Esophagus squamous epithelium (tissue), 5 donors: ENCODE results near the gene SLC33A1. TPM values are rescaled to one million over a fixed set of nuclear protein-coding genes. Genes with fewer than 3 reads are reported as not detected.

Experiments
- DNase-seq: peaks from one replicate; lab custom pipeline; 2025; lab: John Stamatoyannopoulos, UW
- H3K27ac ChIP-seq, 4 donors: fragments of 200-600 bp; sonication (generic); one replicate each; pipeline ENCODE4 v1.5.1; 2016 to 2019; ENCODE audit warnings: mild to moderate bottlenecking in 1 of 4
- H3K27me3 ChIP-seq, 4 donors: fragments of 200-600 bp; sonication (generic); 1 replicate in 3 of 4; 2 replicates in 1 of 4; pipeline versions ENCODE4 v1.5.1 to v1.6.0; 2017 to 2021; ENCODE audit warnings: antibody characterized with exemption in 1 of 4
- H3K36me3 ChIP-seq, 3 donors: fragments of 200-600 bp; sonication (generic); one replicate each; pipeline ENCODE4 v1.5.1; 2016 to 2019
- H3K4me1 ChIP-seq, 3 donors: fragments of 200-600 bp; sonication (generic); one replicate each; pipeline ENCODE4 v1.5.1; 2017 to 2019
- H3K4me3 ChIP-seq, 4 donors: fragments of 200-600 bp; sonication (generic); 1 replicate in 3 of 4; 2 replicates in 1 of 4; pipeline ENCODE4 v1.5.1; 2016 to 2019; ENCODE audit warnings: mild to moderate bottlenecking in 2 of 4, moderate library complexity in 1 of 4
- H3K9me3 ChIP-seq, 3 donors: fragments of 200-600 bp; sonication (generic); one replicate each; pipeline ENCODE4 v1.5.1; 2016 to 2019
- POLR2A ChIP-seq, 4 donors: fragments of 450-650 bp; IDR thresholded peaks; one replicate each; pipeline ENCODE4 v1.6.1; 2017; ENCODE audit warnings: antibody characterized with exemption in 4 of 4, mild to moderate bottlenecking in 4 of 4, moderate library complexity in 3 of 4
- WGBS, 2 donors: methylation state at CpG; one replicate each; pipeline ENCODE4 v1.1.5; 2018; 5-methylcytosine and 5-hydroxymethylcytosine counted together
- intact Hi-C: fragments of 100-400 bp; cut with DNase I; formaldehyde crosslinking; loops from one replicate; pipeline ENCODE4 v1.15.0; 2022
- total RNA-seq, 4 donors: library from RNA; depleted of rRNA; stranded (reverse); fragments of >200 nt; gene quantifications; one replicate each; pipeline ENCODE4 v1.1.0, GENCODE V29; 2016
- TF ChIP-seq, protein P1 (sequence below), 6 experiments: fragments of 450-650 bp in 4 of 6; fragments of 200-600 bp in 2 of 6; sonication (generic) in 2 of 6; IDR thresholded peaks; one replicate each; pipeline ENCODE4 v1.5.1; 2016 to 2019; ENCODE audit warnings: antibody characterized with exemption in 6 of 6, mild to moderate bottlenecking in 4 of 6, moderate library complexity in 4 of 6
- donor health status: DM: yes; HTN: yes; CAD: no.

The SLC33A1 gene
- total RNA-seq, 4 donors from 2014 or later: 16.3 to 22.0 (median 21.8) TPM

DNA sequence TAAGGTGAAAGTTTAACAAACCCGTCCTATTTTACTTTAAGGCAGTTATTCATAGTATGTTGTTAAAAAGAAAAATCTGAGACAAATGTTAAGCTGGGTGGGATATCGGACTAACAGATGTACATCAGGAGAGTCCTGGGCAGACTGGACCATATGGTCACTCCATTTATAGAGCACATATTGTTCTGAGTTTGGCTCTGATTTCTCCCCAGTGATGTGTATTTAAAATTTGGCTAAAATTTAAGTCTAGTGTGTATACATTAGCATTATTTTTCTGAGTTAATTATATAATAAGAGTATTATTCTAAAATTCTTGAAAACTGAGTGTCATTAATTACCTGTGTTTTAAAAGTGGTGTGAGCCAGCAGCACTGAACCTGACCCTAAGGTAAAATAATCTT is 22.3 kb upstream of the SLC33A1 start:
- 84 to 86% methylated on average over 2 of the region's 2 CpGs for WGBS, 2 donors
- no peak overlapping the region for H3K4me3 ChIP-seq
- no peak for TF ChIP-seq POLR2A (IDR thresholded peaks at IDR 0.05)
- TF ChIP-seq, protein P1, sequence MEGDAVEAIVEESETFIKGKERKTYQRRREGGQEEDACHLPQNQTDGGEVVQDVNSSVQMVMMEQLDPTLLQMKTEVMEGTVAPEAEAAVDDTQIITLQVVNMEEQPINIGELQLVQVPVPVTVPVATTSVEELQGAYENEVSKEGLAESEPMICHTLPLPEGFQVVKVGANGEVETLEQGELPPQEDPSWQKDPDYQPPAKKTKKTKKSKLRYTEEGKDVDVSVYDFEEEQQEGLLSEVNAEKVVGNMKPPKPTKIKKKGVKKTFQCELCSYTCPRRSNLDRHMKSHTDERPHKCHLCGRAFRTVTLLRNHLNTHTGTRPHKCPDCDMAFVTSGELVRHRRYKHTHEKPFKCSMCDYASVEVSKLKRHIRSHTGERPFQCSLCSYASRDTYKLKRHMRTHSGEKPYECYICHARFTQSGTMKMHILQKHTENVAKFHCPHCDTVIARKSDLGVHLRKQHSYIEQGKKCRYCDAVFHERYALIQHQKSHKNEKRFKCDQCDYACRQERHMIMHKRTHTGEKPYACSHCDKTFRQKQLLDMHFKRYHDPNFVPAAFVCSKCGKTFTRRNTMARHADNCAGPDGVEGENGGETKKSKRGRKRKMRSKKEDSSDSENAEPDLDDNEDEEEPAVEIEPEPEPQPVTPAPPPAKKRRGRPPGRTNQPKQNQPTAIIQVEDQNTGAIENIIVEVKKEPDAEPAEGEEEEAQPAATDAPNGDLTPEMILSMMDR (IDR thresholded peaks at IDR 0.05): no peak
- H3K36me3 ChIP-seq: no peaks in the 10 kb centered on the region
- intact Hi-C loops: no loop called here
- H3K27me3 ChIP-seq: no peaks in the 10 kb centered on the region
- H3K9me3 ChIP-seq: no peaks in the 10 kb centered on the region
- DNase-seq: no peak
- no peak overlapping the region for H3K27ac ChIP-seq
- H3K4me1 ChIP-seq: peaks cover 0 to 53% (median 20%) of the 10 kb centered on the region in 3 donors

DNA sequence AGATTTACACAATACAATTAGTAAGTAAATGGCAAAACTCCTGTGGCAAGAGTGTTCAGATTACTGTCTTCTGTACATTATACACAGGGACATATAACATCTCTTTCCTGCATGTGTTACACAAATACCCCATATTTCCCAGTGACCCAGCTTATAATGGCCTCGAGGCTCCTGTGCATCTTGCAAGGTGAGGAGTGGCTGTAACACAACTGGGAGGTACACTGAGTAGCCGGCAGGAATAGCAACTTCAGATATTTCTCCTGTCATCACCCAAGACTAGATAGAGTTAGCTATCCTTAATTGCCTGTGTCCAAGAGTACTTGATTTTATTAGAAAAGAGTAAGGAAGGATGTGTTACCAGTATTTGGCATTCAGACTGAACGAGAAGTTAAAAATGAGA is 21.8 kb upstream of the SLC33A1 start:
- no peak overlapping the region for H3K27ac ChIP-seq
- WGBS, 2 donors: 48 to 67% methylated on average over 3 of the region's 3 CpGs
- no peaks in the 10 kb centered on the region for H3K27me3 ChIP-seq
- no peak for TF ChIP-seq POLR2A (IDR thresholded peaks at IDR 0.05)
- TF ChIP-seq, protein P1 (IDR thresholded peaks at IDR 0.05): no peak
- intact Hi-C loops: no loop called here
- H3K4me3 ChIP-seq: no peak overlapping the region
- H3K9me3 ChIP-seq: no peaks in the 10 kb centered on the region
- H3K36me3 ChIP-seq: no peaks in the 10 kb centered on the region
- peaks cover 0 to 49% (median 20%) of the 10 kb centered on the region in 3 donors for H3K4me1 ChIP-seq
- DNase-seq: no peak

DNA sequence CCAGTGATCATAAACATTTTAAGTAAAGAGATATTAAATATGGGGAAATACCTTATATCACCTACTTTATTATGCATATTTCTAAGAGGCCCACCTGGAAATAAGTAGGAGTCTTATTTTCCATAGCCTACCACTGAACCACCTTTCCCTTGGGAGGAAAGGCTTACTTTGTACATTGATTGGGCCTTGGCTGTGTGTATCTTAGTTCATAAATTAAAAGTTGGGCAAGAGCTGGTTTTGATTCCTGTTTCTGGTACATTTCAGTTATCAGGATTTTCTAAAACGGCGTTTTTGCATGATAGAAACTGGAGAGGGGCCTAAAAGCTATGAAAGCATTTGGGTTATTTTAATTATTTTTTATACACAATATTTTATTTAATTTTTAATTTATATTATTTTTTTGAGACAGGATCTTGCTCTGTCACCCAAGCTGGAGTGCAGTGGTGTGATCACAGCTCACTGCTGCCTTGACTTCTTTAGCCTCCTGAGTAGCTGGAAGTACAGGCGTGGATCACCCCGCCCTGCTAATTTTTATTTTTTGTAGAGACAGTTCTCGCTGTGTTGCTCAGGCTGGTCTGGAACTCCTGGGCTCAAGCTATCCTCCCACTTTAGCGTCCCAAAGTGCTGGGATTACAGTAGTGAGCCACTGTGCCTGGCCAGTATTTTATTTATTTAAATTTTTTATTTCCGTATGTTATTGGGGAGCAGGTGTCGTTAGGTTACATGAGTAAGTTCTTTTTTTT is 18.8 kb upstream of the SLC33A1 start:
- 79 to 85% methylated on average over 8 of the region's 8 CpGs for WGBS, 2 donors
- Histone ChIP-seq H3K4me1 (peaks cover 0 to 55% (median 23%) of the 10 kb centered on the region in 3 donors), H3K27me3 (no peaks in the 10 kb centered on the region), H3K4me3 (no peak overlapping the region), H3K36me3 (no peaks in the 10 kb centered on the region), H3K9me3 (no peaks in the 10 kb centered on the region), H3K27ac (peak overlapping the region in 2 of 4 donors; percentile 2 to 21)
- DNase-seq: no peak
- intact Hi-C loops: no loop called here
- TF ChIP-seq, protein P1 (IDR thresholded peaks at IDR 0.05): no peak
- no peak for TF ChIP-seq POLR2A (IDR thresholded peaks at IDR 0.05)

DNA sequence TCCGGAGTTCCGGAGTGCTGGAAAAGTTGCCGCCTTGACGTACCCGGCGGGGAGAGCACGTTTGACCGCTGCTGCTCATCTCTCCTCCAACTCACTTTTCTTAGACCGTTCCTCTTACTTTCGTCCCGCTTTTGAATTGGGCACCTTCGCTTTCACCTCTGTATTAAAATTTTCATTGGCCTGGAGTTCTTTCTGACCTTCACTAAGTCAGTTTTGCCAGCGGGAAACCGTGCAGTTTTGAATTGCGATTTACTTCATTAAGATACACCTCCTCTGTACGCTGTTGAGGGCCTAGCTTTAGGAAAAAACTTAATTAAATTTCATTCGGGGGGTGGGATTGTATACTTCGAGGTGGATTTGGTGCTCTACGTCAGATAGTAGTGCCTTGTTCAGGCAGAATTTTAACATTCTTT is 17.5 kb upstream of the SLC33A1 start:
- H3K36me3 ChIP-seq: no peaks in the 10 kb centered on the region
- WGBS, 2 donors: 0% methylated on average over 19 of the region's 19 CpGs
- H3K27me3 ChIP-seq: no peaks in the 10 kb centered on the region
- peaks cover 0 to 55% (median 20%) of the 10 kb centered on the region in 3 donors for H3K4me1 ChIP-seq
- H3K27ac ChIP-seq: peak overlapping the region; percentile 95 to 97 (median 96)
- H3K9me3 ChIP-seq: no peaks in the 10 kb centered on the region
- intact Hi-C loops: no loop called here
- no peak for DNase-seq
- no peak for TF ChIP-seq POLR2A (IDR thresholded peaks at IDR 0.05)
- TF ChIP-seq, protein P1 (IDR thresholded peaks at IDR 0.05): no peak
- peak overlapping the region; percentile 85 to 99 (median 93) for H3K4me3 ChIP-seq

DNA sequence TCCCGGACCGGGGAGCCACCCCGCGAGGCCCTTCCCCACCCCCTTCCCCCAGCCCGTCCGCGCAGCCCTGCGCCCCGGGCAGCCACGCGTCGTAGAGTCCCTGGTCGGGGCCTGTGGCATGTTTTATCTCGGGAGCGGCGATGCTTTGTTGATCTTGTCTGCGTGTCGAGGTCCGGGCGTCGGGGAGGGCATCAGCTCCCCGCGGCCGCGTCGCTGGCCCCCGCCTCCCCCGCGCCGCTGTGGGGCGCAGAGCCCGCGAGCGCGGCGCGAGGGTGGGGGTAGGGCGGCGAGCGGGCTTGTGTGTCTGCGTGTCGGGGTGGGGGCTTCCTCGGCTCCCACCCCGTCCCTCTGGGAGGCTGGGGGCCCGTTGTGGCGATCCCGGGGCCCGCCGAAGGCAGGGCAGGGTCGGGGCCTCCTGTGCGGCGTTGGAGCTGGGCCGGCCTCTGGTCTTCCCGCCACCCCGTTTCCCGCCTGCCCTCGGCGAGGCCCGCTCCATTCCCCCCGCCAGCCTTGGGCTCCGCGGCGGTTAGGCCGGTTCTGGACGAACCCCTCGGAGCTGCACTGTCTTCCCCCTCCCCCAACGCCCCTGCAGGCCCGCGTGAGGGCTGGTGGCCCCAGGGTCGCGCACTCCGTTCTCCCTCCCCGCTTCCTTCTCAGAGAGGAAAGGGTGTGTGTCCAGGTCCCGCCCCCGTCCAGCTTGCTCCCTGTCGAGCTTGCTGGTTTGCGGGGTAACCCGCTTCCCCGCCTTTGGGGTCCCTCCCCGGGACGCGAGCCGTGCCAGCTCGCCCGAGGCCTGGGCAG is 16.9 kb upstream of the SLC33A1 start:
- Histone ChIP-seq H3K27ac (peak overlapping the region; percentile 95 to 97 (median 96)), H3K4me1 (peaks cover 0 to 50% (median 20%) of the 10 kb centered on the region in 3 donors), H3K9me3 (no peaks in the 10 kb centered on the region), H3K27me3 (no peaks in the 10 kb centered on the region), H3K36me3 (no peaks in the 10 kb centered on the region), H3K4me3 (peak overlapping the region; percentile 85 to 99 (median 93))
- WGBS, 2 donors: 0% methylated on average over 7 to 34 of the region's 85 CpGs
- DNase-seq: no peak
- intact Hi-C loops: no loop called here
- TF ChIP-seq, protein P1 (IDR thresholded peaks at IDR 0.05): no peak
- TF ChIP-seq POLR2A (IDR thresholded peaks at IDR 0.05): no peak
